ENCODE measurements around the gene LIN28A. TPM values are rescaled to one million over a fixed set of nuclear protein-coding genes. Genes with fewer than 3 reads are reported as not detected.
A peak's percentile ranks its signal among the peaks of the same experiment; 100 is the strongest.

Gene LIN28A
- total RNA-seq, 3 donors from 2014 or later (not counting 1 experiment from before 2014, with no cell fraction given) = not detected

GRCh38 chr1:26375081-26375480 lies 35.5 kb upstream of the LIN28A start:
- intact Hi-C loops (cut with micrococcal nuclease) = loop anchor here (5.0 to 10.0 kb wide), 4 partner anchors 60 to 410 kb away; partner anchors contain the start of genes CD52 and PIGV
- ATAC-seq = no peak
- DNase-seq = peak in 1 of 2 donors; percentile 53
- H3K27ac Mint-ChIP-seq = peak overlapping the region; percentile 83 to 93
- peaks cover 83% of the 10 kb centered on the region in 2 donors for H3K4me1 Mint-ChIP-seq
- H3K4me3 Mint-ChIP-seq = peak overlapping the region; percentile 83
- Histone ChIP-seq H3K4me1 (ENCODE audit: control insufficient read depth, insufficient read depth, low read length) (peaks cover 96% of the 10 kb centered on the region), H3K36me3 (ENCODE audit: control insufficient read depth, insufficient read depth, low read length) (no peaks in the 10 kb centered on the region), H3K27ac (ENCODE audit: low read length) (no peak overlapping the region), H3K27me3 (ENCODE audit: control insufficient read depth, insufficient read depth, low read length) (no peaks in the 10 kb centered on the region), H3K4me3 (ENCODE audit: low read length) (no peak overlapping the region), H3K9me3 (ENCODE audit: control insufficient read depth, insufficient read depth, low read length) (no peaks in the 10 kb centered on the region)
- WGBS (ENCODE audit: insufficient coverage) = 14% methylated on average over 6 of the region's 6 CpGs
- H3K36me3 Mint-ChIP-seq = no peaks in the 10 kb centered on the region
- TF ChIP-seq CTCF (IDR thresholded peaks at IDR 0.05) = no peak
- H3K9me3 Mint-ChIP-seq = peaks cover 0 to 3% of the 10 kb centered on the region in 2 donors
- peaks cover under 1 to 12% of the 10 kb centered on the region in 2 donors for H3K27me3 Mint-ChIP-seq (ENCODE audit: low read depth in 2 of 2)

GRCh38 chr1:26376050-26376449 lies 34.6 kb upstream of the LIN28A start:
- no peak for ATAC-seq
- H3K36me3 ChIP-seq (ENCODE audit: control insufficient read depth, insufficient read depth, low read length) = no peaks in the 10 kb centered on the region
- Mint-ChIP-seq H3K27ac (peak overlapping the region in 1 of 2 donors; percentile 93), H3K36me3 (no peaks in the 10 kb centered on the region), H3K27me3 (ENCODE audit: low read depth in 2 of 2) (peaks cover 4 to 6% of the 10 kb centered on the region in 2 donors), H3K4me1 (peaks cover 77% of the 10 kb centered on the region in 2 donors), H3K9me3 (peaks cover 0 to 3% of the 10 kb centered on the region in 2 donors), H3K4me3 (peak overlapping the region; percentile 83)
- DNase-seq = no peak
- no peaks in the 10 kb centered on the region for H3K9me3 ChIP-seq (ENCODE audit: control insufficient read depth, insufficient read depth, low read length)
- H3K27me3 ChIP-seq (ENCODE audit: control insufficient read depth, insufficient read depth, low read length) = no peaks in the 10 kb centered on the region
- H3K27ac ChIP-seq (ENCODE audit: low read length) = no peak overlapping the region
- H3K4me1 ChIP-seq (ENCODE audit: control insufficient read depth, insufficient read depth, low read length) = peaks cover 87% of the 10 kb centered on the region
- WGBS (ENCODE audit: insufficient coverage) = 89% methylated on average over 4 of the region's 4 CpGs
- intact Hi-C loops (cut with micrococcal nuclease) = loop anchor here (5.0 to 10.0 kb wide), 4 partner anchors 61 to 409 kb away; partner anchors contain the start of genes CD52 and PIGV
- no peak for TF ChIP-seq CTCF (IDR thresholded peaks at IDR 0.05)
- H3K4me3 ChIP-seq (ENCODE audit: low read length) = no peak overlapping the region

DNA sequence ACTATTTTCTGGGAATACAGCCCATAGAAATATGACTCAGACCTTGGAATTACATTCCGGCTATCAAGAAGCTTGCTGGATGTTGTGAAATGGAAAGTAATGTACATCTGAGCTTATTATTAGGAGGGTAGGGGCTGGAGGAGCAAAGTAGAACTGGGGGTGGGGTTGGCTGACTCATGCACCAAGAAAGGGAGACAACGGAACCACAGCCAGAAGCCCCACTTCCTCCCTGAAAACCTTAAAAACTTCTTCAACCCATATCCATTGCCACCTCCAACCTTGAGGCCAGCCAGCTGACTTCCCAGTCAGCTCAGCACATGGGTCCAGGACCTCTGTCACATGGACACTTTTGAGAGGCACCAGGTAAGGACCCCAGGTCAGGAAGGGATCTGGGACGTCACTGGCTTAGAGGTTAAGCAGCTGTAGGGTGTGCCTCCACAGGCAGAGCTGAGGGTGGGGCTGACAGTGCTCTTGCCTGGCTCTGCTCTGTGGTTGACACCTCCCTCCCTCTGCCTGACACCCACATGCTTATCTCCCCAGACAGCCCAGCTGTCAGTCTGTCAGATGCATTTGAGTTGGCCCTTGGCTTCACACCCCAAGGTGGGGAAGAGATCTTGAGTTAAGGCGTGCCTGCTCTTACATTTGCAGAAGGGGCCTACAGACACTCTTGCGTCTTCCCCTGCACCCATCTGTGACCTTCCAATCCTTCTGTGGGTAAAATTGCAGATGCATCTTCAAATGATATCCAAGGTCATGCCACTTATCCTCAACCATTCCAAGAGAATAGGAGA lies 32.3 kb upstream of the LIN28A start:
- Mint-ChIP-seq H3K27me3 (ENCODE audit: low read depth in 2 of 2) (peaks cover 6% of the 10 kb centered on the region in 2 donors), H3K4me1 (peaks cover 62 to 68% of the 10 kb centered on the region in 2 donors), H3K9me3 (peaks cover 0 to 3% of the 10 kb centered on the region in 2 donors), H3K4me3 (peak overlapping the region; percentile 92), H3K27ac (peak overlapping the region; percentile 82 to 93), H3K36me3 (no peaks in the 10 kb centered on the region)
- H3K36me3 ChIP-seq (ENCODE audit: control insufficient read depth, insufficient read depth, low read length) = no peaks in the 10 kb centered on the region
- intact Hi-C loops (cut with micrococcal nuclease) = loop anchor here (1.0 to 10.0 kb wide), 6 partner anchors 8 to 407 kb away; partner anchors contain the start of genes CD52 and PIGV
- H3K9me3 ChIP-seq (ENCODE audit: control insufficient read depth, insufficient read depth, low read length) = no peaks in the 10 kb centered on the region
- DNase-seq (peak; percentile 85 to 93), ATAC-seq (peak; percentile 89 to 97 (median 93))
- H3K4me1 ChIP-seq (ENCODE audit: control insufficient read depth, insufficient read depth, low read length) = peaks cover 64% of the 10 kb centered on the region
- H3K4me3 ChIP-seq (ENCODE audit: low read length) = peak overlapping the region; percentile 0
- no peaks in the 10 kb centered on the region for H3K27me3 ChIP-seq (ENCODE audit: control insufficient read depth, insufficient read depth, low read length)
- 3% methylated on average over 5 of the region's 5 CpGs for WGBS (ENCODE audit: insufficient coverage)
- TF ChIP-seq CTCF (IDR thresholded peaks at IDR 0.05) = no peak
- H3K27ac ChIP-seq (ENCODE audit: low read length) = peak overlapping the region; percentile 69

Data from natural killer cell (primary cell).